Gastroesophageal sphincter (tissue), 4 donors: ENCODE data around the gene ADAMTS17. TPM values are rescaled to one million over a fixed set of nuclear protein-coding genes. Genes with fewer than 3 reads are reported as not detected.

Experiments
- ATAC-seq: fragments of 150-250 bp; one replicate; pipeline ENCODE4 v1.9.1; 2016; ENCODE audit warnings: mild to moderate bottlenecking, moderate library complexity
- H3K27ac ChIP-seq, 4 donors: fragments of 200-600 bp; sonication (generic) in 3 of 4; 1 replicate in 3 of 4; 2 replicates in 1 of 4; pipeline ENCODE4 v1.5.1; 2016 to 2019
- H3K27me3 ChIP-seq: fragments of 200-600 bp; sonication (generic); one replicate; pipeline ENCODE4 v1.5.1; 2019
- H3K36me3 ChIP-seq, 2 donors: fragments of 200-600 bp; sonication (generic); one replicate each; pipeline ENCODE4 v1.5.1; 2019; ENCODE audit warnings: control low read depth in 1 of 2
- H3K4me1 ChIP-seq, 3 donors: fragments of 200-600 bp; sonication (generic); 1 replicate in 2 of 3; 2 replicates in 1 of 3; pipeline ENCODE4 v1.5.1; 2016 to 2019; ENCODE audit warnings: control low read depth in 2 of 3
- H3K4me3 ChIP-seq, 2 donors: fragments of 200-600 bp; sonication (generic); one replicate each; pipeline ENCODE4 v1.5.1; 2019; ENCODE audit warnings: mild to moderate bottlenecking in 1 of 2, moderate library complexity in 1 of 2
- H3K9me3 ChIP-seq, 3 donors: fragments of 200-600 bp; sonication (generic); one replicate each; pipeline ENCODE4 v1.5.1; 2017 to 2019; ENCODE audit warnings: control low read depth in 2 of 3
- EP300 ChIP-seq: sonication (generic); formaldehyde crosslinking; IDR thresholded peaks from one replicate; pipeline ENCODE4 v1.6.1; 2017; ENCODE audit warnings: antibody characterized with exemption, mild to moderate bottlenecking
- POLR2A ChIP-seq, 2 donors: fragments of 450-650 bp; IDR thresholded peaks; one replicate each; pipeline ENCODE4 v1.6.1; 2017; ENCODE audit warnings: antibody characterized with exemption in 2 of 2, mild to moderate bottlenecking in 2 of 2, moderate library complexity in 1 of 2
- POLR2AphosphoS5 ChIP-seq: sonication (generic); formaldehyde crosslinking; IDR thresholded peaks from one replicate; pipeline ENCODE4 v1.6.1; 2017; ENCODE audit warnings: antibody characterized with exemption
- WGBS, 2 donors: methylation state at CpG; one replicate each; pipeline ENCODE4 v1.1.5; 2018; ENCODE audit warnings: low coverage in 1 of 2; 5-methylcytosine and 5-hydroxymethylcytosine counted together
- total RNA-seq, 4 donors: library from RNA; depleted of rRNA; stranded (reverse); fragments of >200 nt; gene quantifications; one replicate each; pipeline ENCODE4 v1.1.0, GENCODE V29; 2016
- TF ChIP-seq, protein P1 (sequence below), 4 experiments: fragments of 200-600 bp in 2 of 4; fragments of 450-650 bp in 2 of 4; sonication (generic) in 1 of 4; IDR thresholded peaks; one replicate each; pipeline ENCODE4 v1.5.1; 2017 to 2019; ENCODE audit warnings: antibody characterized with exemption in 4 of 4, mild to moderate bottlenecking in 2 of 4, moderate library complexity in 2 of 4

Gene ADAMTS17
- total RNA-seq, 4 donors from 2014 or later, result 4.9 to 14.0 (median 11.3) TPM

DNA sequence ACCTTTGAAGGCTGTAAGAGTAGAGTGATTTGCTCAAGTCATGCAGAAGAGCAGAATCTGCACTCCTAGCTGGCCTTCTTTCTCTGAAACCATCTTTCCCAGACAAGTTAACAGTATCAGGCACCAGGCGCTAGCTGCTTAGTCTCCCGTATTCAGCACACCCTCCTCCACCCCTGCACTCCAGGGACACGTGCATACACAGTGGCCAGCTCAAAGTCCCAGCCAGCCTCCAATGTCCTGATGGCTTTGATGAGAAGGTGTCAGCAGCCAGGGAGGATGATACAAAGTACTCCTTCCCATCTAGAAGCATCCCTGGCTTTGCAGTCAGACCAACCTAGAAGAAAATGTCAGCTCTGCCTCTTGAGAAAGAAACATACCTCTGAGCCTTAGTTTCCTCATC lies 177.8 kb downstream of the ADAMTS17 start:
- Histone ChIP-seq H3K4me3 (no peak overlapping the region), H3K27ac (no peak overlapping the region), H3K9me3 (no peaks in the 10 kb centered on the region), H3K27me3 (no peaks in the 10 kb centered on the region), H3K4me1 (peaks cover 0 to 24% (median 11%) of the 10 kb centered on the region in 3 donors), H3K36me3 (no peaks in the 10 kb centered on the region)
- WGBS, 2 donors, result 75% methylated on average over 2 of the region's 3 CpGs; no CpG with 5 or more reads in 1 of the 2 donors
- ATAC-seq, result no peak
- TF ChIP-seq EP300 (no peak), POLR2A (IDR thresholded peaks at IDR 0.05) (no peak), POLR2AphosphoS5 (no peak)
- TF ChIP-seq, protein P1, sequence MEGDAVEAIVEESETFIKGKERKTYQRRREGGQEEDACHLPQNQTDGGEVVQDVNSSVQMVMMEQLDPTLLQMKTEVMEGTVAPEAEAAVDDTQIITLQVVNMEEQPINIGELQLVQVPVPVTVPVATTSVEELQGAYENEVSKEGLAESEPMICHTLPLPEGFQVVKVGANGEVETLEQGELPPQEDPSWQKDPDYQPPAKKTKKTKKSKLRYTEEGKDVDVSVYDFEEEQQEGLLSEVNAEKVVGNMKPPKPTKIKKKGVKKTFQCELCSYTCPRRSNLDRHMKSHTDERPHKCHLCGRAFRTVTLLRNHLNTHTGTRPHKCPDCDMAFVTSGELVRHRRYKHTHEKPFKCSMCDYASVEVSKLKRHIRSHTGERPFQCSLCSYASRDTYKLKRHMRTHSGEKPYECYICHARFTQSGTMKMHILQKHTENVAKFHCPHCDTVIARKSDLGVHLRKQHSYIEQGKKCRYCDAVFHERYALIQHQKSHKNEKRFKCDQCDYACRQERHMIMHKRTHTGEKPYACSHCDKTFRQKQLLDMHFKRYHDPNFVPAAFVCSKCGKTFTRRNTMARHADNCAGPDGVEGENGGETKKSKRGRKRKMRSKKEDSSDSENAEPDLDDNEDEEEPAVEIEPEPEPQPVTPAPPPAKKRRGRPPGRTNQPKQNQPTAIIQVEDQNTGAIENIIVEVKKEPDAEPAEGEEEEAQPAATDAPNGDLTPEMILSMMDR (IDR thresholded peaks at IDR 0.05), result no peak

DNA sequence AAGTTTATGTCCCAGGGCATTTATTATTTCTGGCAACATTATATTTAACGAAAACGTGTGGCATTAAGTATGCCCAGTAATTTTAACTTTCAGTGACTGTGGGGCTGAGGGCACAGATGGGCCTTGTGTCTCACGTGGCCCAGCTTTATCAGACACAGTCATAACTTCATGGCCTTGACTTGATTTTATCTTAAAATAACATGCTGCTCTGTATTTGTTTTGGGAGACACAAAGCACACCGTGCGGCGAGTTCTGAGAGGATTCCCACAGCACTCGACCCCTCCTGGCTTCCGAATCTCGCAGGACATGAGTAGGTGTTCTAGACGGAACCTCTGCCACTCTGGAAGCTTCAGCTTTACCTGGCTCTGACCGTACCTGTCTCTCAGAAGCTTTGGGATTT lies 180.8 kb downstream of the ADAMTS17 start:
- Histone ChIP-seq H3K36me3 (no peaks in the 10 kb centered on the region), H3K4me1 (no peaks in the 10 kb centered on the region), H3K27me3 (no peaks in the 10 kb centered on the region), H3K4me3 (no peak overlapping the region), H3K27ac (no peak overlapping the region), H3K9me3 (no peaks in the 10 kb centered on the region)
- no peak for TF ChIP-seq EP300
- no peak for TF ChIP-seq POLR2AphosphoS5
- TF ChIP-seq POLR2A (IDR thresholded peaks at IDR 0.05), result no peak
- TF ChIP-seq, protein P1 (IDR thresholded peaks at IDR 0.05), result no peak
- no peak for ATAC-seq
- 43 to 92% methylated on average over 2 to 10 of the region's 11 CpGs for WGBS, 2 donors

GRCh38 chr15:100159436-100159835 lies 182.3 kb downstream of the ADAMTS17 start:
- WGBS, 2 donors, result 64 to 70% methylated on average over 2 of the region's 2 CpGs
- H3K27ac ChIP-seq, result no peak overlapping the region
- no peaks in the 10 kb centered on the region for H3K36me3 ChIP-seq
- H3K9me3 ChIP-seq, result no peaks in the 10 kb centered on the region
- TF ChIP-seq POLR2A (IDR thresholded peaks at IDR 0.05) (no peak), POLR2AphosphoS5 (no peak), EP300 (no peak)
- TF ChIP-seq, protein P1 (IDR thresholded peaks at IDR 0.05), result no peak
- H3K4me1 ChIP-seq, result no peaks in the 10 kb centered on the region
- no peaks in the 10 kb centered on the region for H3K27me3 ChIP-seq
- no peak for ATAC-seq
- H3K4me3 ChIP-seq, result no peak overlapping the region

- ATAC-seq, result no peak
- TF ChIP-seq, protein P1 (IDR thresholded peaks at IDR 0.05), result no peak
- TF ChIP-seq EP300, result no peak
- no peak for TF ChIP-seq POLR2AphosphoS5
- no peak for TF ChIP-seq POLR2A (IDR thresholded peaks at IDR 0.05)
- no peak overlapping the region for H3K4me3 ChIP-seq
Measured at GRCh38 chr15:100158356-100158755, 183.4 kb downstream of the ADAMTS17 start.

GRCh38 chr15:100156201-100156600 lies 185.6 kb downstream of the ADAMTS17 start:
- Histone ChIP-seq H3K27ac (no peak overlapping the region), H3K4me1 (no peaks in the 10 kb centered on the region), H3K36me3 (peaks cover 0 to 7% of the 10 kb centered on the region in 2 donors), H3K9me3 (no peaks in the 10 kb centered on the region), H3K4me3 (no peak overlapping the region), H3K27me3 (no peaks in the 10 kb centered on the region)
- no peak for ATAC-seq
- TF ChIP-seq POLR2AphosphoS5 (no peak), POLR2A (IDR thresholded peaks at IDR 0.05) (no peak), EP300 (no peak)
- TF ChIP-seq, protein P1 (IDR thresholded peaks at IDR 0.05), result no peak
- 100% methylated on average over 1 of the region's 6 CpGs for WGBS, 2 donors

More at GRCh38 chr15:100158356-100158755, 183.4 kb downstream of the ADAMTS17 start:
- H3K4me1 ChIP-seq, result no peaks in the 10 kb centered on the region
- no peaks in the 10 kb centered on the region for H3K27me3 ChIP-seq
- H3K9me3 ChIP-seq, result no peaks in the 10 kb centered on the region
- peaks cover 0 to 3% of the 10 kb centered on the region in 2 donors for H3K36me3 ChIP-seq
- WGBS, 2 donors, result 59 to 79% methylated on average over 4 of the region's 4 CpGs
- no peak overlapping the region for H3K27ac ChIP-seq
